Endometrium (tissue), 2 donors: ENCODE results near the gene MPHOSPH9.

Experiments
- FAIRE-seq: peaks from 2 replicates; lab custom pipeline; 2012; peaks lifted over from hg19 to GRCh38; lab: Jason Lieb, UNC
- donor health status: control.
- donor health status: control.

MPHOSPH9 gene

DNA sequence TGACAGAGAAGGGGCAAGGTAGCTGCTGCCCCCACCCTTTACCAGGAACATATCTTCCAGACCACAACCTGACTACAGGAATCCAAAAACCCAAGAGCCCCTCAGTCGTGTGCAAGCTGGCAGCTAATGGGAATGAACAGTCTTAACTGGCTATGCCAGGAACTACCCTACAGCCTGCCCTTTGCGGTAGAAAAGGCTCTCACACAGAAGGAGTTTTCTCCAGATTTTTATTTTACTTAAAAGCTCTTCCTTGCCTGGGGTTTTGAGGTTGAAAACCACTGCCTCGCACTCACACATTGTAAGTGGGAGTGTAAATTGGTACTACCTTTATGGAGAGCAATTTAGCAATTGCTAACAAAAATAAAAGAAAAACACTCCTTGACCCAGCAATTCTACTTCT lies 110.3 kb downstream of the MPHOSPH9 start:
- FAIRE-seq: no peak

DNA sequence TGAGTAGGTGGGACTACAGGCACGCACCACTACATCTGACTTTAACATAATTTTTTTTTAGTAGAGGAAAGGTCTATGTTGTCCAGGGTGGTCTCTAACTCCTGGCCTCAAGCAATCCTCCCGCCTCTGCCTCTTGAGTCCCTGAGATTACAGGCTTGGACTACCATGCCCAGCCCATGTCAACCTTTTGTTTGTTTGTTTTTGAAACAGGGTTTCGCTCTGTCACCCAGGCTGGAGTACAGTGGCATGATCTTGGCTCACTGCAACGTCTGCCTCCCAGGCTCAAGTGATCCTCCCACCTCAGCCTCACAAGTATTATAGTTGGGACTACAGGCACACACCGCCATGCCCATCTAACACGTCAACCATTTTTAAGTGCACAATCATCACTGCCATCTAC lies 111.3 kb downstream of the MPHOSPH9 start:
- no peak for FAIRE-seq

DNA sequence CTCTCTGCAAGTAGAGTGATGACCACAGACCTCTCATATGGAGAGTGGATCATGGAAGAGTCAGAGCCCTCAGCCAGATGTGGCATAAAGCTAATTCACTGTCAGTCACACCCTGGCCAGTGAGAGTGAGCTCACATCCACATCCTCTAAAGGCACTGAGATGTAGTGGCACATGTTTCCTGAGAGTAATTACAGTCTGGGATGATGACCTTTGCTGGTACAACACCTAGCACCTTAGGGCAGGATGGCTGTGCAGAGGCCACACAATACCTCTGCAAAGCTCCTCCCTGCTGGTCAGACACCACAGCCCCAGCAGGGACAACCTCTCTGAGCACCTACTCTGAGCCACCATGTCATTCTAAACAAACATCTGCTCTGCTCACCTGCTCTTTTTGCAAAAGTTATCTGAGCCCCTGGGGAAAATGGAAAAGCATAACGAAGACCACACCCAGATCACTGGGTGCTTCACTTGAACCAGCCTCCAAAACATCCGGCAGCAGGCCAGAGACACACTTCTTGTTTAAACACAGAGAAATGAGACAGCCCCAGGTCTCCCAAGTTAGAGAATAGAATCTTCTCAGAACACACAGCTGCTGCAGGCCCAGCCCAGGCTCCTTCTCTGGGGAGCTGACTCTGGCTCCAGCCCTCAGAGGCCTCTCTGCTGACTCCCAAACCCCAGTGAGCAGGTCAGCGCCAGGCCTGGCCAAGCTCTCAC lies 112.3 kb downstream of the MPHOSPH9 start:
- FAIRE-seq: no peak

DNA sequence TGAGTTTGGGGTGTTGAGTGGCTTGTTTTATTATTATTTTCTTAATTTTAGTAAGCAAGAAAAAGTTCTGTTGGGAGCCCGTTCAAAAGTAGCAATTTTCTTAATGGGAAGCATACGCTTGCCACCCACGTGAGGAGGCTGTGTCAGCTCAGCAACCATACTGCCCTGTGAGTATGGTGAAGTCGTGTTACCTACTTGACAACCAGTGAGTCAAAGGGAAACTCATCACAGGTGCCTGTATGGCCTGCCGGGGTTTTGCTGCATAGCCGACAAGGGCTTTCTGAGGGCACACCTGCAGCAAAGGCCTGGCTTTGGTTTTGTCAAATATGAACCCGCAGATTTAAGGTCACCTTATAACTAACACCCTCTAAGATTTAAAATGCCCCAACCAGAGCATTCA lies 113.1 kb downstream of the MPHOSPH9 start:
- FAIRE-seq: no peak

DNA sequence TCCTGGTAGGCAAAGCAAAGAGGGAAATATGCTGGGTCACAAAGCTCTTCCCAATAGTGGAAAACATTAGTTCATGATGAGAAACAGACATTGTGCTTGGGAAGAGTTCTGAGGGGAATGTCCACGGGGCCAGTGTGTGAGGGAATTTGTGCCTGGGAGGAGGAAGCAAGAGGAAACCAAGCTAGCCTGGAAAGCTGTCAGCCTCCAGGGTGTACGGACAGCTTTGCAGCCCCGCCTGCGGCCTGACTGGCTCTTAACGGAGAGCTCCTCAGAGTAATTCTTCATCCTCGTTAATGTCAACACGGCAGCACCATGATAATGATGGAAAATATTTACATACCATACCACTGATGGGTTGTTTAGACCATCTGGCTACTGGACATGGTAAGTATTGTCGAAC lies 114.4 kb downstream of the MPHOSPH9 start:
- peak; percentile 18 for FAIRE-seq

DNA sequence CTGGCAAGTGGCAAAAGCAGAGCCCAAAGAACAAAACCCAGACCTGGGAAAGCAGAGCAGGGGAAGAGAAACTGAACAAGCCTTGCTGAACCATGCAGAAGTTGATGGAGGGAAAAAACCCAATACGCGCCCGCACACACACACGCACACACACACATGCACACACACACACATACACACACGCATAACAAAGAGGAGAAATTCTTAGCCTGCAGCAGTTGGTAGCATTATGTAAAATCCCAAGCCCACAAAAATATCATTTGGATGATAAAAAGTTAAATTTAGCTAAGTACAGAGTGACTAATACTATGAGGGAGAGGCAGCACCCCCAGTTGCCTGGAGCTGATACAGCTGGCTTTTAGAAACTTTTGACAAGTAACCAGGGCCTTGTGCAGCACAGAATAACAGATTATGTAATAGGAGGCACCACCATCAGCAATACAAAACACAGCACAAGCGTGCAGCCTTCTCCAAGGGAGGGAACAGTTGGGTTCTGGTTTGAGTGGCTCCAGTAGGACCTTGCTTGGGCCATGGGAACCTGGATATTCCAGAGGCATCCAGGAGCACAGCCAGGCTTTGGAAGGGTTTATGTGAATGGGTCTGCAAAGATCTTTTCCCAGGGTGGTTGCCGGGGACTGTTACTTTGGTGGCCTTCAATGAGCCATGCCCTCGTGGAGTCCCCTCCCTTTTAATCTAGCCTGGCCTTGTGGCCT lies 117.4 kb downstream of the MPHOSPH9 start:
- FAIRE-seq: peak; percentile 50

DNA sequence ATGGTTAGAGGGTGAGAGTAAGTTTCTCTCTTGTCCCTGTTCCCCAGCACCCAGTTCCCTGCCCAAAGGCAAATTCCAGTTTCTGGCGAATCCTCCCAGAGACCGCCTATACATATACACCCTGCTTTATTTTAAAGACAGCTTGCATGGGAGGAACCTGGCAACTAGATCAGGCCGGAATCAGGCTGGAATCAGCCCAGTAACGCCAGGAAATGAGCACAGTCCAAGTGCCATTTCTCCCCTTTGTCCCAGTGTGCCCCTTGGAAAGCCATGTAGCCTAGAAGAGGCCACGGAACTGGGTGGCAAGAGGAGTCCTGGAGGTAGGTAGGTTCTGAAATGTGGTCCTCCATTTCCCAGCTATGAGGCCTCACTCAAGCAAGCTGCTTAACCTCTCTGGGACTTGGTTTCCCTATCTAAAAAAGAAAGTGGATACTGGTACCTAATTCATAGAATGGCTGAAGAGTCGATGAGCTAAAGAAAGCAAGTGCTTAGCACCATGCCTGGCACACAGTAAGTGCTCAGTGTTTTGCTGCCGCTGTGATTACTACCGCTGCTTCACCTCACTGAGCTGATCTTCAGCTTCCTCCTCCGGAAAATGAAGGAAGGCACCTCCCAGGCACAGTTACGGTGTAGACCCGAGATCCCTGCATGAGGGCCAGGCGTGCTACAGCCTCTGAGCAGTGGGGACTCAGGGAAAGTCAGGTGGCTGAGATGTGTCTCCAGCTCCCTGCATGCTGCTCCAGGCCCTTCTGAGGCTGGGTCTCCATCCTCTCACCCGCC lies 118.4 kb downstream of the MPHOSPH9 start:
- no peak for FAIRE-seq

DNA sequence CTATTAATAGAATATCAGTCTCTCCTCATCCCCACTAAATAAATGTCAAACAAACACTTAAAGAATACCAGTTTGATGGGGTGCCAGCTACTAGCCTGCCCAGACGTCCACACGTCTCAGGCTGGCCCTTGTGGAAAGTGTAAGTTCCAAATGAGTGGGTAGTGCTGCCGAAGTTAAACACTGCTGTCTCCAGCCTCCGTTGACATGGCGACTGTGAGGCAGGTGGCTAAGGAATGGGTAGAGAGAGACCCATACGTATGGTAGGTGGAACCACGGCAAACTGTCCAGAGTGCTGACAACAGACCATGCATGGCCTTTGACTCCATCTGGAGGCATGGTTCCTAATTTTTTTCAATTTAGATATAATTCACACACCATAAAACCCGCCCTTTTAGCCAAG lies 119.9 kb downstream of the MPHOSPH9 start:
- FAIRE-seq: no peak

DNA sequence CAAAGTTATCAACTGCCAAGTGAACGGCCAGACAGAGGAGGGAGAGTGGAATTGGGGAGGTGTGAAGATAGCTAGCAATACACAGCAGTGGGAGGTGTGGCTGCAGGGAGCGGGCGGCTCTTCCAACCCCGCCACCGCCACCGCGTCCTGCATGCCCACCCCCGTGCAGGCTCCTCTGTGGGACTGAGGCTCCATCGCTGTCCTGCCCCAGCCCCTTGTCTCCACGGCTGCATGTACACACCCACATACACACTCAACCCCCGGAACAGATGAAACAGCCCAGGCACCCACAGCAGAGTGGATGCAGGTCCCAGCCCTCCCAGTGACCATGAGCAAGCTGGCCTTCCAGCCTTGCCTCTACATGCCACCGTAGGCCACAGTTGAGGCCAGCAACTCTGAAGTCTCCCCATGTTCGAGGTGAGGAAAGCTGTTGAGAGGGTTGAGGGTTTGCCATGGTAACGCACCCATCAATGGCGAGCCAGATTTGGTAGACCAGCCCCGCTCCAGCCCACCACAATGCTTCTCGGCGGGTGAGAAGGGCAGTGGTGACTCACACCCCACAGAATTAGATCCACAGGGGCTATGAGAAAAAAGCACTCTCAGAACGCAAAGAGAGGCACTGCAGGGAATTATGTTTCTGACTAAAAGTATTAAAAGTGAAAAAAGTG lies 121.3 kb downstream of the MPHOSPH9 start:
- FAIRE-seq: no peak

- no peak for FAIRE-seq
These were observed 123.6 kb downstream of the MPHOSPH9 start for GRCh38 chr12:123109319-123109772.

DNA sequence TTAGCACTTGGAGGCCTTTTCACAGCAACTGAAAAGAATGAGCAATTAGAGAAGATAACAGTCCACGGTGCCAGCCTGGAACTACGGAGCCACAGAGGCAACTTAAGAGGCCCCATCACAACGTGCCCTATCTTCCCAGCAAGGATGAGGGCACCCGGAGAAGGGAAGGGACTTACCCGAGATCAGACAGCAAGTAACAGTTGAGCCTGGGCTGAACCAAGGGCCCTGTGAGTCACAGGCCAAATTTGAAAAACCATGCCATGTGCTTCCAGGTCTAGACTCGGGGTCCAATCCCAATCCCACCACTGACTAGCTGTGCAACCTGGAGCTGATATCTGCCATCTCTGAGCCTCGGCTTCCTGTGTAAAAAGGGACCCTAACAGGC lies 124.3 kb downstream of the MPHOSPH9 start:
- no peak for FAIRE-seq

DNA sequence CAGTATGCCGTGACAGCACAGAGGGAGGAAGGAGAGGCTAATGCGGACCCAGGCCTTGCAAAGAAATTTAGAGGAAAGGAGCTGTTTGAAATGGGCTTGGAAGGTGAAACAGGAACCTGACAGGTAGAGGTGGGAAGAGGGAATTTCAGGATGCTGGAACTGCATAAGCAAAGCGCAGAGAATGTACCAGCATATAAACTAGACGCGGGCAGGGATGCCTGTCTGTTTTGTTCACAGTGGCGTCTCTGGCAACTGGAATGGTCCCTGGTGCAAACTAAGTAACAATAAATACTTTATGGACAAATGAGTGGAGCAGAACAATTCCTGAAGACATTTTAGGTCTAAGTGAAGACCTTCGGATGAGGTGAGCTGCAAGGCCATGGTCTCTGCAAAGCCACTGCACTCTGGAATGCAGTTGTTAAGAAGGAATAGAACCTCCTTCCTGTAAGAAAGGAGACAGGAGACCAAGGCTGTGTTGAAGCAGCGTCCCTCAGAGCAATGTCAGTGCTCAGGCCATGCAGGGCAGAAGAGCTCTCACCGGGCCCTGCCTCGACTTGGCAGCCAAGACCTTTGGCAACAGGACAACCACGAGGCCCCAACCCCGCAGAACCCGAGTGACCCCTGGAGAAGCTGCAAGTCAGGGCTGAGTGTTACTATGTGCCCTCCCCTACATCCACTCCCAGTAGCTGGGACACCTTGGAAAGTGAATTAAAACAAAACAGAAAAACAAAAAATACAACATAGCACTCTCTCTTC lies 124.8 kb downstream of the MPHOSPH9 start:
- FAIRE-seq: no peak

- FAIRE-seq: no peak
These were observed 126.1 kb downstream of the MPHOSPH9 start for GRCh38 chr12:123106640-123107359.

- FAIRE-seq: no peak
These were observed 127.6 kb downstream of the MPHOSPH9 start for GRCh38 chr12:123105211-123105826.

DNA sequence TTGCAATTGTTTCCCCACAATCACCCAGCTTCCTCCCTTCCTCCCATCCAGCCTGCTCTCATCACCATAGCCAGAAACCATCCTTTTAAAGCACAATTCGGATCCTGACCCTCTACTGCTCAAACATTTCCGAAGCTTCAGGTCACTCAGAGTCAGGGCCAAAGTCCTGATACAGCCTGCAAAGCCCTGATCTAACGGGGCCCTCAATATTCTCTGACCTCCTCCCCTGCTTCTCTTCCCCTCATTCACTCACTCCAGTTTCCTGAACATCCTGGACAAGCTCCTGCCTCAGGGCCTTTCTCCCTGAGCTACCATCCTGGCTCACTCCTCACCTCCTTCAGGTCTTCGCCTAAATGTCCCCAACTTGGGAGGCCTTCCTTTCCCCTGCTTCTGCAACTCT lies 128.1 kb downstream of the MPHOSPH9 start:
- no peak for FAIRE-seq
